ENCODE measurements around the gene NEGR1.

NEGR1 gene

DNA sequence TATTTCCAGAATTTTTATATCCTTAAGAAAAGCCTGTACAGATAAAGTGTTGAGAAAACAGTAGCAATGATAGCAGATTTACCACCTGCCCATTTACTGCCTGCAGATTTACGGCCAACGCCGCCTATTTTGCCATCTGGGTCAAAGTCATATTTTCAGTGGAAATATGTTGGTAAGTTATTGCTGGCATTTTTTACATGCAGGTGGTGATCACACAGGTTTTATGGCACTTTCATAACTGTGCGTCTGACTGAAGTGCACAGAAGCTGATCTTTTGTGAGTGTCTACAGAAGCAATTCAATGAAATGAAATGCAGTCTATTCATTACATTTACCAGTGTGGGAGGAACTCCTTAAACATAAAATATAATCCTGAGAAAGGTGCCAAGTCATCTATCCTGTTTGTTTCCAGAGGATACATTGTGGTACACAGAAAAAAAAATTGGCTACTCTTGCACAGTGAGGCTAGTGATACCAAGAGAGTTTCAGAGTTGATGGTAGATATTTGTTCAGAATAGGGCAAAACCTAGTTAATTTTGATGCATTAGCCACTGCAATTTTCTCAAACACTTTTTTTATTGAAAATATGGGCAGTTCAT lies 458.5 kb downstream of the NEGR1 start:
- DNase-seq (ENCODE audit: low read depth): no peak
- no peak for TF ChIP-seq CTCF (IDR thresholded peaks at IDR 0.05; ENCODE audit: low read depth, low read length)
- TF ChIP-seq, protein P1, sequence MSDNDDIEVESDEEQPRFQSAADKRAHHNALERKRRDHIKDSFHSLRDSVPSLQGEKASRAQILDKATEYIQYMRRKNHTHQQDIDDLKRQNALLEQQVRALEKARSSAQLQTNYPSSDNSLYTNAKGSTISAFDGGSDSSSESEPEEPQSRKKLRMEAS (IDR thresholded peaks at IDR 0.05; ENCODE audit: low read depth, low read length): no peak
- TF ChIP-seq POLR2A (IDR thresholded peaks at IDR 0.05; ENCODE audit: extremely low read depth, insufficient read length): no peak
- no peak for TF ChIP-seq MYC (IDR thresholded peaks at IDR 0.05; ENCODE audit: low read depth, low read length)
- no peak overlapping the region for H3K4me3 ChIP-seq (ENCODE audit: low read depth, low read length)

DNA sequence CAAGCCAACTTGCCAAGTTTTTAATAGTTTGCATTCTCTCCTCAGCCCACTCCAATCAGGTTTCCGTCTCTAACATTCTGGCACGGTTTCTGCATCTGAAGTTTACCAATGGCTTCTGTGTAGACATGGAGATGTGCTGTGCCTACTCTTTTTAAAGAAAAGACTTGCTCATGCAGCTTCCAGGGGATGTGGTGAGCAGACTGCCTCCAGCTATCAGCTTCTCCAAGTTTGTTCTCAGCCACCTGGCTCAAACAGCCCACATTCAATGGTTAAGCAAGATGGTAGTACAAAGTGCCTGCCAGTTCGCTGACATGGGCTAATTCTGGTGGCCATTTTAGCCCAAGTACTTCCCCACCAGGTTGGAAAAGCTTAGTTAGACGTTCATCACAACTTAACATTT lies 465.3 kb downstream of the NEGR1 start:
- TF ChIP-seq, protein P1 (IDR thresholded peaks at IDR 0.05; ENCODE audit: low read depth, low read length): no peak
- TF ChIP-seq POLR2A (IDR thresholded peaks at IDR 0.05; ENCODE audit: extremely low read depth, insufficient read length) (no peak), CTCF (IDR thresholded peaks at IDR 0.05; ENCODE audit: low read depth, low read length) (no peak), MYC (IDR thresholded peaks at IDR 0.05; ENCODE audit: low read depth, low read length) (no peak)
- H3K4me3 ChIP-seq (ENCODE audit: low read depth, low read length): no peak overlapping the region
- no peak for DNase-seq (ENCODE audit: low read depth)

GRCh38 chr1:71809085-71809484 lies 473.3 kb downstream of the NEGR1 start:
- H3K4me3 ChIP-seq (ENCODE audit: low read depth, low read length): no peak overlapping the region
- DNase-seq (ENCODE audit: low read depth): no peak
- TF ChIP-seq POLR2A (IDR thresholded peaks at IDR 0.05; ENCODE audit: extremely low read depth, insufficient read length): no peak
- TF ChIP-seq CTCF (IDR thresholded peaks at IDR 0.05; ENCODE audit: low read depth, low read length): no peak
- TF ChIP-seq, protein P1 (IDR thresholded peaks at IDR 0.05; ENCODE audit: low read depth, low read length): no peak
- no peak for TF ChIP-seq MYC (IDR thresholded peaks at IDR 0.05; ENCODE audit: low read depth, low read length)

DNA sequence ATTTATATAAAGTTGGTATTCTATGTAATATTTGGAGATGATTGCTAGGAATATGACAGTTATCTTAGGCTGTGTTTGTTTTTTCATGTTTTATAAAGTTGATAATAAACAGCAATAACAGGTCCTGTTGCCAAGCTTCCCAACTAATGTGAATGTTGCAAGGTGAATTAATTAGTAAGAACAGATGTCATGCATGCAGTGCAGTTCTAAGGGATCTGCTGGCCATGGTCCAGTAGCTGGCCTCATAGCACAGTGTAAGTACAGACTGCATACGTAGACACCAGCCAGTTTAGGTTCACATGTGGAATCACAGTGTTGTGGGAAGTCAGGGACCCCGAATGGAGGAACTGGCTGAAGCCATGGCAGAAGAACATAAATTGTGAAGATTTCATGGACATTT lies 478.2 kb downstream of the NEGR1 start:
- TF ChIP-seq, protein P1 (IDR thresholded peaks at IDR 0.05; ENCODE audit: low read depth, low read length): no peak
- TF ChIP-seq MYC (IDR thresholded peaks at IDR 0.05; ENCODE audit: low read depth, low read length) (no peak), POLR2A (IDR thresholded peaks at IDR 0.05; ENCODE audit: extremely low read depth, insufficient read length) (no peak), CTCF (IDR thresholded peaks at IDR 0.05; ENCODE audit: low read depth, low read length) (no peak)
- no peak overlapping the region for H3K4me3 ChIP-seq (ENCODE audit: low read depth, low read length)
- no peak for DNase-seq (ENCODE audit: low read depth)

DNA sequence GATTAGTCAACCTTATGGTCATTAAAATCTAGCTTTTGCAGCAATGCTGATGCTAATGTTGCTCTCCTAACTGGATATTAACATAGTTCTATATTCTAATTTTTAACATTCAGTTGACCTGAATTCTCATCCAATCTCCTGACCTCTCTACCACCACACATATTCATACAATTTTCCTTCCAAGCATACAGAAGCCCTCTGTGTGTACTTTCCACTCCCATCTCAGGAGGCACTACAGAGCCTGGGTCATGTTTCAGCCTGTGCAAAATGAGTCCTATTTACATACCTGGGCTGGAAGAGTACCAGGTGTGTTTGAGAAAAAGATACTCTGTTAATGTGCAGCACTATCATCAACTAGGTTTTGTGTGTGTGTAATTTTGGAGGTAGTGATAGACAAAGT lies 486.3 kb downstream of the NEGR1 start:
- H3K4me3 ChIP-seq (ENCODE audit: low read depth, low read length): no peak overlapping the region
- DNase-seq (ENCODE audit: low read depth): no peak
- TF ChIP-seq, protein P1 (IDR thresholded peaks at IDR 0.05; ENCODE audit: low read depth, low read length): no peak
- TF ChIP-seq MYC (IDR thresholded peaks at IDR 0.05; ENCODE audit: low read depth, low read length): no peak
- TF ChIP-seq CTCF (IDR thresholded peaks at IDR 0.05; ENCODE audit: low read depth, low read length): no peak
- no peak for TF ChIP-seq POLR2A (IDR thresholded peaks at IDR 0.05; ENCODE audit: extremely low read depth, insufficient read length)

All from NB4 (cell line).